Stimulated activated effector memory CD8-positive, alpha-beta T cell treated with anti-CD3 and anti-CD28 coated beads, Interleukin-12 subunit alpha, Interleukin-12 subunit beta, amount 100 ng/mL, for 72 hours (primary cell): ENCODE measurements around the gene NUDT14.

Source experiments
- ATAC-seq: fragments of 150-1000 bp; cut with Tn5 transposase; 2 replicates; pipeline ENCODE4 v1.10.0; 2021
- DNase-seq, 2 donors: peaks; one replicate each; pipeline ENCODE4 v3.0.0; 2021 to 2022; ENCODE audit warnings: low spot score in 2 of 2
- H3K27ac Mint-ChIP-seq: one replicate; pipeline ENCODE4 v1.8.0; 2022; ENCODE audit warnings: mild to moderate bottlenecking, mixed read lengths
- H3K36me3 Mint-ChIP-seq: one replicate; pipeline ENCODE4 v1.8.0; 2022; ENCODE audit warnings: mild to moderate bottlenecking, mixed read lengths
- H3K4me1 Mint-ChIP-seq: one replicate; pipeline ENCODE4 v1.8.0; 2022; ENCODE audit warnings: mixed read lengths
- H3K4me3 Mint-ChIP-seq: one replicate; pipeline ENCODE4 v1.8.0; 2022; ENCODE audit warnings: mild to moderate bottlenecking, mixed read lengths
- H3K9me3 Mint-ChIP-seq: one replicate; pipeline ENCODE4 v1.8.0; 2022; ENCODE audit warnings: mixed read lengths

NUDT14 gene

GRCh38 chr14:105165761-105166485 lies 15.2 kb downstream of the NUDT14 start:
- ATAC-seq (no peak), DNase-seq (no peak)
- H3K36me3 Mint-ChIP-seq, result no peaks in the 10 kb centered on the region
- no peak overlapping the region for H3K27ac Mint-ChIP-seq
- no peaks in the 10 kb centered on the region for H3K9me3 Mint-ChIP-seq
- H3K4me3 Mint-ChIP-seq, result no peak overlapping the region
- H3K4me1 Mint-ChIP-seq, result peaks cover 8% of the 10 kb centered on the region

- Mint-ChIP-seq H3K36me3 (no peaks in the 10 kb centered on the region), H3K4me3 (no peak overlapping the region), H3K27ac (no peak overlapping the region), H3K9me3 (no peaks in the 10 kb centered on the region), H3K4me1 (peaks cover 8% of the 10 kb centered on the region)
- DNase-seq, result no peak
- no peak for ATAC-seq
Observed at GRCh38 chr14:105165134-105165704, 15.9 kb downstream of the NUDT14 start.

GRCh38 chr14:105163040-105163742 lies 17.9 kb downstream of the NUDT14 start:
- Mint-ChIP-seq H3K4me1 (no peaks in the 10 kb centered on the region), H3K9me3 (no peaks in the 10 kb centered on the region), H3K36me3 (no peaks in the 10 kb centered on the region), H3K27ac (no peak overlapping the region), H3K4me3 (no peak overlapping the region)
- ATAC-seq (no peak), DNase-seq (no peak)

- Mint-ChIP-seq H3K9me3 (no peaks in the 10 kb centered on the region), H3K4me3 (no peak overlapping the region), H3K36me3 (no peaks in the 10 kb centered on the region), H3K4me1 (no peaks in the 10 kb centered on the region), H3K27ac (peak overlapping the region; percentile 16)
- DNase-seq, result no peak
- ATAC-seq, result no peak
Observed at GRCh38 chr14:105162669-105162979, 18.5 kb downstream of the NUDT14 start.

GRCh38 chr14:105161964-105162668 lies 19.0 kb downstream of the NUDT14 start:
- Mint-ChIP-seq H3K36me3 (no peaks in the 10 kb centered on the region), H3K4me3 (no peak overlapping the region), H3K9me3 (no peaks in the 10 kb centered on the region), H3K27ac (peak overlapping the region; percentile 16), H3K4me1 (no peaks in the 10 kb centered on the region)
- ATAC-seq (peak; percentile 60), DNase-seq (peak; percentile 28 to 71)

GRCh38 chr14:105161309-105161708 lies 19.8 kb downstream of the NUDT14 start:
- ATAC-seq, result no peak
- H3K27ac Mint-ChIP-seq, result no peak overlapping the region
- H3K9me3 Mint-ChIP-seq, result no peaks in the 10 kb centered on the region
- no peak for DNase-seq
- H3K4me1 Mint-ChIP-seq, result no peaks in the 10 kb centered on the region
- H3K36me3 Mint-ChIP-seq, result no peaks in the 10 kb centered on the region
- H3K4me3 Mint-ChIP-seq, result no peak overlapping the region

GRCh38 chr14:105160776-105161175 lies 20.3 kb downstream of the NUDT14 start:
- Mint-ChIP-seq H3K4me1 (no peaks in the 10 kb centered on the region), H3K27ac (no peak overlapping the region), H3K36me3 (no peaks in the 10 kb centered on the region), H3K9me3 (no peaks in the 10 kb centered on the region), H3K4me3 (no peak overlapping the region)
- ATAC-seq (no peak), DNase-seq (no peak)

GRCh38 chr14:105159344-105159743 lies 21.8 kb downstream of the NUDT14 start:
- Mint-ChIP-seq H3K4me1 (no peaks in the 10 kb centered on the region), H3K27ac (no peak overlapping the region), H3K36me3 (no peaks in the 10 kb centered on the region), H3K9me3 (no peaks in the 10 kb centered on the region), H3K4me3 (no peak overlapping the region)
- no peak for ATAC-seq
- no peak for DNase-seq

GRCh38 chr14:105158794-105159193 lies 22.3 kb downstream of the NUDT14 start:
- Mint-ChIP-seq H3K4me3 (no peak overlapping the region), H3K36me3 (no peaks in the 10 kb centered on the region), H3K27ac (no peak overlapping the region), H3K9me3 (no peaks in the 10 kb centered on the region), H3K4me1 (no peaks in the 10 kb centered on the region)
- ATAC-seq, result no peak
- DNase-seq, result no peak

GRCh38 chr14:105157872-105158271 lies 23.2 kb downstream of the NUDT14 start:
- H3K4me3 Mint-ChIP-seq, result no peak overlapping the region

GRCh38 chr14:105156414-105157375 lies 24.4 kb downstream of the NUDT14 start:
- no peak overlapping the region for H3K27ac Mint-ChIP-seq
- no peaks in the 10 kb centered on the region for H3K4me1 Mint-ChIP-seq
- H3K4me3 Mint-ChIP-seq, result no peak overlapping the region
- H3K9me3 Mint-ChIP-seq, result no peaks in the 10 kb centered on the region
- H3K36me3 Mint-ChIP-seq, result no peaks in the 10 kb centered on the region
- DNase-seq (no peak), ATAC-seq (no peak)

More at GRCh38 chr14:105157872-105158271, 23.2 kb downstream of the NUDT14 start:
- no peaks in the 10 kb centered on the region for H3K9me3 Mint-ChIP-seq
- ATAC-seq (no peak), DNase-seq (no peak)
- H3K27ac Mint-ChIP-seq, result no peak overlapping the region
- H3K36me3 Mint-ChIP-seq, result no peaks in the 10 kb centered on the region
- H3K4me1 Mint-ChIP-seq, result no peaks in the 10 kb centered on the region

- Mint-ChIP-seq H3K4me1 (no peaks in the 10 kb centered on the region), H3K36me3 (no peaks in the 10 kb centered on the region), H3K9me3 (no peaks in the 10 kb centered on the region), H3K4me3 (no peak overlapping the region), H3K27ac (no peak overlapping the region)
- ATAC-seq (no peak), DNase-seq (no peak)
Observed at GRCh38 chr14:105155681-105156413, 25.3 kb downstream of the NUDT14 start.

GRCh38 chr14:105155071-105155651 lies 26.0 kb downstream of the NUDT14 start:
- DNase-seq (no peak), ATAC-seq (no peak)
- no peaks in the 10 kb centered on the region for H3K4me1 Mint-ChIP-seq
- no peak overlapping the region for H3K27ac Mint-ChIP-seq
- H3K4me3 Mint-ChIP-seq, result no peak overlapping the region
- no peaks in the 10 kb centered on the region for H3K9me3 Mint-ChIP-seq
- H3K36me3 Mint-ChIP-seq, result no peaks in the 10 kb centered on the region

GRCh38 chr14:105154476-105154871 lies 26.6 kb downstream of the NUDT14 start:
- no peak overlapping the region for H3K27ac Mint-ChIP-seq
- H3K4me1 Mint-ChIP-seq, result no peaks in the 10 kb centered on the region
- no peaks in the 10 kb centered on the region for H3K9me3 Mint-ChIP-seq
- DNase-seq, result no peak
- ATAC-seq, result no peak
- no peak overlapping the region for H3K4me3 Mint-ChIP-seq
- H3K36me3 Mint-ChIP-seq, result no peaks in the 10 kb centered on the region
